ENCODE measurements around the gene SNX15.

GRCh38 chr11:65069217-65069616 is 42.0 kb downstream of the SNX15 start:
- TF ChIP-seq, protein P1, sequence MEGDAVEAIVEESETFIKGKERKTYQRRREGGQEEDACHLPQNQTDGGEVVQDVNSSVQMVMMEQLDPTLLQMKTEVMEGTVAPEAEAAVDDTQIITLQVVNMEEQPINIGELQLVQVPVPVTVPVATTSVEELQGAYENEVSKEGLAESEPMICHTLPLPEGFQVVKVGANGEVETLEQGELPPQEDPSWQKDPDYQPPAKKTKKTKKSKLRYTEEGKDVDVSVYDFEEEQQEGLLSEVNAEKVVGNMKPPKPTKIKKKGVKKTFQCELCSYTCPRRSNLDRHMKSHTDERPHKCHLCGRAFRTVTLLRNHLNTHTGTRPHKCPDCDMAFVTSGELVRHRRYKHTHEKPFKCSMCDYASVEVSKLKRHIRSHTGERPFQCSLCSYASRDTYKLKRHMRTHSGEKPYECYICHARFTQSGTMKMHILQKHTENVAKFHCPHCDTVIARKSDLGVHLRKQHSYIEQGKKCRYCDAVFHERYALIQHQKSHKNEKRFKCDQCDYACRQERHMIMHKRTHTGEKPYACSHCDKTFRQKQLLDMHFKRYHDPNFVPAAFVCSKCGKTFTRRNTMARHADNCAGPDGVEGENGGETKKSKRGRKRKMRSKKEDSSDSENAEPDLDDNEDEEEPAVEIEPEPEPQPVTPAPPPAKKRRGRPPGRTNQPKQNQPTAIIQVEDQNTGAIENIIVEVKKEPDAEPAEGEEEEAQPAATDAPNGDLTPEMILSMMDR (IDR thresholded peaks at IDR 0.05; ENCODE audit: borderline replicate concordance, extremely low read depth, low read length, poor library complexity, severe bottlenecking) = no peak
- TF ChIP-seq EZH2 (IDR thresholded peaks at IDR 0.05; ENCODE audit: borderline replicate concordance, low read depth, low read length, severe bottlenecking) = no peak
